Measurements from ENCODE around the gene HLA-DMA.

- TF ChIP-seq GATA2 (IDR thresholded peaks at IDR 0.05; ENCODE audit: low read depth, low read length) (no peak), GATA3 (IDR thresholded peaks at IDR 0.05; ENCODE audit: low read depth, low read length) (no peak)
These were observed 47.2 kb upstream of the HLA-DMA start for GRCh38 chr6:33000055-33000454.
